ENCODE measurements around the gene INSL3.

GRCh38 chr19:17794731-17795494 is 26.4 kb downstream of the INSL3 start, which contains the start of gene B3GNT3:
- TF ChIP-seq CTCF (conservative IDR thresholded peaks at IDR 0.05) (no peak), ZFX (IDR thresholded peaks at IDR 0.05) (no peak)

All from C4-2B (cell line).